GM23338 (cell line): ENCODE results near the gene HOTAIR.

Experiments used
- CREB1 ChIP-seq: fragments of 250-450 bp; sonication (Bioruptor Pico); IDR thresholded peaks from 2 replicates; pipeline ENCODE4 v1.5.0; 2020; ENCODE audit warnings: low read depth, mild to moderate bottlenecking, moderate library complexity
- EZH2 ChIP-seq: fragments of 200-600 bp; sonication (generic); IDR thresholded peaks from one replicate; pipeline ENCODE4 v1.8.0; 2017; ENCODE audit warnings: antibody characterized with exemption, mild to moderate bottlenecking, low read depth; ENCODE audit not compliant: unreplicated experiment
- EZH2phosphoT487 ChIP-seq: fragments of 200-600 bp; sonication (generic); IDR thresholded peaks from one replicate; pipeline ENCODE4 v1.8.1; 2018; ENCODE audit warnings: antibody characterized with exemption; ENCODE audit not compliant: unreplicated experiment
- JUNB ChIP-seq: IDR thresholded peaks from one replicate; pipeline ENCODE4 v1.6.1; 2016; ENCODE audit warnings: antibody characterized with exemption; ENCODE audit not compliant: unreplicated experiment
- NANOG ChIP-seq: IDR thresholded peaks from 2 replicates; pipeline ENCODE4 v1.6.1; 2016; ENCODE audit warnings: antibody characterized with exemption, borderline replicate concordance
- POLR2AphosphoS5 ChIP-seq: IDR thresholded peaks from 2 replicates; pipeline ENCODE4 v1.6.1; 2016; ENCODE audit warnings: antibody characterized with exemption, low read depth
- STAT1 ChIP-seq: IDR thresholded peaks from one replicate; pipeline ENCODE4 v1.6.1; 2016; ENCODE audit warnings: antibody characterized with exemption; ENCODE audit not compliant: unreplicated experiment
- ZNF114 ChIP-seq: fragments of 250-450 bp; sonication (Bioruptor Pico); IDR thresholded peaks from 2 replicates; pipeline ENCODE4 v1.5.0; 2020; ENCODE audit warnings: mild to moderate bottlenecking, moderate library complexity
- ZNF331 ChIP-seq: fragments of 250-450 bp; sonication (Bioruptor Pico); IDR thresholded peaks from 2 replicates; pipeline ENCODE4 v1.5.0; 2020; ENCODE audit warnings: low read depth, mild to moderate bottlenecking, moderate library complexity
- TF ChIP-seq, protein P1 (sequence below), 2 experiments: fragments of 200-600 bp in 1 of 2; sonication (generic) in 1 of 2; conservative IDR thresholded peaks; 2 replicates each; pipeline versions ENCODE4 v1.5.1 to v1.6.1; 2016 to 2017; ENCODE audit warnings: antibody characterized with exemption in 2 of 2, low read depth in 2 of 2, mild to moderate bottlenecking in 2 of 2, moderate library complexity in 1 of 2
- TF ChIP-seq, protein P2 (sequence below): fragments of 250-450 bp; sonication (Bioruptor Pico); IDR thresholded peaks from 2 replicates; pipeline ENCODE4 v1.5.0; 2020; ENCODE audit warnings: mild to moderate bottlenecking, moderate library complexity
- TF ChIP-seq, protein P3 (sequence below): IDR thresholded peaks from one replicate; pipeline ENCODE4 v1.6.1; 2018; ENCODE audit warnings: antibody characterized with exemption; ENCODE audit not compliant: unreplicated experiment

DNA sequence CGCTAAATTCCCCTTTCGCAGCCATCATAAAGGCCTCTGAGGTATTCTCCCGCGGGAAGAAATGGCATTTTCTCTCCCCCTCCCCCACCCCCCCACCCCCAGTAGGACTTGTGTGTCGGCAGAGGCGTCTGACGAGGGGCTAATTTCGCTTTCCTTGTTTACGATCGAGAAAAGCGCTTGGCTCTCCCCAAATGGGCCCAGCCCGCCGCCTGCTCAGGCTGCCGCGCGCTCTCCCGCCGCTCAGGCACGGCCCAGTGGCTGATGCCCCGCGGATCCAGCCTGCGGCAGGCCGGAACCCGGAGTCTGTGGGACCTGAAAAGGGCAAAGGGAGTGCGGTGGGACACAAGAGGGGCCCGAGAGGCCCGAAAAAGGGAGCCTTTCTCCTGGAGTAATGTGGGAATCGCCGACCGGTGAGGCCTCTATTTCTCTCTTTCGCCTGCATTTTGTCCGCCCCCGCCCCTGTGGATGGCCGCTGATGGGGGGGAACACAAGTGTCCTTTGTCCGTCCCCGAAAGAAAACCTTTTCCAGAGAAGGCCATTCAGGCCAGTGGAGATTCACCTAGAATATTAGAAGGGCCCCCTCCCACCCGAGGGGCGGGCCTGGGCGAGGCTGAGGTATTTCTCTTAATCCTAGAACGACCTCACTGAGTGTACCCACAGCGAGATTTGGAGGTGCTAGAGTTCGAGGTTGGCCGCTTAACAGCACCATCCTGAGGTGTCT is 44.5 kb upstream of the HOTAIR start:
- TF ChIP-seq, protein P1, sequence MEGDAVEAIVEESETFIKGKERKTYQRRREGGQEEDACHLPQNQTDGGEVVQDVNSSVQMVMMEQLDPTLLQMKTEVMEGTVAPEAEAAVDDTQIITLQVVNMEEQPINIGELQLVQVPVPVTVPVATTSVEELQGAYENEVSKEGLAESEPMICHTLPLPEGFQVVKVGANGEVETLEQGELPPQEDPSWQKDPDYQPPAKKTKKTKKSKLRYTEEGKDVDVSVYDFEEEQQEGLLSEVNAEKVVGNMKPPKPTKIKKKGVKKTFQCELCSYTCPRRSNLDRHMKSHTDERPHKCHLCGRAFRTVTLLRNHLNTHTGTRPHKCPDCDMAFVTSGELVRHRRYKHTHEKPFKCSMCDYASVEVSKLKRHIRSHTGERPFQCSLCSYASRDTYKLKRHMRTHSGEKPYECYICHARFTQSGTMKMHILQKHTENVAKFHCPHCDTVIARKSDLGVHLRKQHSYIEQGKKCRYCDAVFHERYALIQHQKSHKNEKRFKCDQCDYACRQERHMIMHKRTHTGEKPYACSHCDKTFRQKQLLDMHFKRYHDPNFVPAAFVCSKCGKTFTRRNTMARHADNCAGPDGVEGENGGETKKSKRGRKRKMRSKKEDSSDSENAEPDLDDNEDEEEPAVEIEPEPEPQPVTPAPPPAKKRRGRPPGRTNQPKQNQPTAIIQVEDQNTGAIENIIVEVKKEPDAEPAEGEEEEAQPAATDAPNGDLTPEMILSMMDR (conservative IDR thresholded peaks at IDR 0.05; ENCODE audit: low read depth in 2 of 2): no peak
- TF ChIP-seq, protein P2, sequence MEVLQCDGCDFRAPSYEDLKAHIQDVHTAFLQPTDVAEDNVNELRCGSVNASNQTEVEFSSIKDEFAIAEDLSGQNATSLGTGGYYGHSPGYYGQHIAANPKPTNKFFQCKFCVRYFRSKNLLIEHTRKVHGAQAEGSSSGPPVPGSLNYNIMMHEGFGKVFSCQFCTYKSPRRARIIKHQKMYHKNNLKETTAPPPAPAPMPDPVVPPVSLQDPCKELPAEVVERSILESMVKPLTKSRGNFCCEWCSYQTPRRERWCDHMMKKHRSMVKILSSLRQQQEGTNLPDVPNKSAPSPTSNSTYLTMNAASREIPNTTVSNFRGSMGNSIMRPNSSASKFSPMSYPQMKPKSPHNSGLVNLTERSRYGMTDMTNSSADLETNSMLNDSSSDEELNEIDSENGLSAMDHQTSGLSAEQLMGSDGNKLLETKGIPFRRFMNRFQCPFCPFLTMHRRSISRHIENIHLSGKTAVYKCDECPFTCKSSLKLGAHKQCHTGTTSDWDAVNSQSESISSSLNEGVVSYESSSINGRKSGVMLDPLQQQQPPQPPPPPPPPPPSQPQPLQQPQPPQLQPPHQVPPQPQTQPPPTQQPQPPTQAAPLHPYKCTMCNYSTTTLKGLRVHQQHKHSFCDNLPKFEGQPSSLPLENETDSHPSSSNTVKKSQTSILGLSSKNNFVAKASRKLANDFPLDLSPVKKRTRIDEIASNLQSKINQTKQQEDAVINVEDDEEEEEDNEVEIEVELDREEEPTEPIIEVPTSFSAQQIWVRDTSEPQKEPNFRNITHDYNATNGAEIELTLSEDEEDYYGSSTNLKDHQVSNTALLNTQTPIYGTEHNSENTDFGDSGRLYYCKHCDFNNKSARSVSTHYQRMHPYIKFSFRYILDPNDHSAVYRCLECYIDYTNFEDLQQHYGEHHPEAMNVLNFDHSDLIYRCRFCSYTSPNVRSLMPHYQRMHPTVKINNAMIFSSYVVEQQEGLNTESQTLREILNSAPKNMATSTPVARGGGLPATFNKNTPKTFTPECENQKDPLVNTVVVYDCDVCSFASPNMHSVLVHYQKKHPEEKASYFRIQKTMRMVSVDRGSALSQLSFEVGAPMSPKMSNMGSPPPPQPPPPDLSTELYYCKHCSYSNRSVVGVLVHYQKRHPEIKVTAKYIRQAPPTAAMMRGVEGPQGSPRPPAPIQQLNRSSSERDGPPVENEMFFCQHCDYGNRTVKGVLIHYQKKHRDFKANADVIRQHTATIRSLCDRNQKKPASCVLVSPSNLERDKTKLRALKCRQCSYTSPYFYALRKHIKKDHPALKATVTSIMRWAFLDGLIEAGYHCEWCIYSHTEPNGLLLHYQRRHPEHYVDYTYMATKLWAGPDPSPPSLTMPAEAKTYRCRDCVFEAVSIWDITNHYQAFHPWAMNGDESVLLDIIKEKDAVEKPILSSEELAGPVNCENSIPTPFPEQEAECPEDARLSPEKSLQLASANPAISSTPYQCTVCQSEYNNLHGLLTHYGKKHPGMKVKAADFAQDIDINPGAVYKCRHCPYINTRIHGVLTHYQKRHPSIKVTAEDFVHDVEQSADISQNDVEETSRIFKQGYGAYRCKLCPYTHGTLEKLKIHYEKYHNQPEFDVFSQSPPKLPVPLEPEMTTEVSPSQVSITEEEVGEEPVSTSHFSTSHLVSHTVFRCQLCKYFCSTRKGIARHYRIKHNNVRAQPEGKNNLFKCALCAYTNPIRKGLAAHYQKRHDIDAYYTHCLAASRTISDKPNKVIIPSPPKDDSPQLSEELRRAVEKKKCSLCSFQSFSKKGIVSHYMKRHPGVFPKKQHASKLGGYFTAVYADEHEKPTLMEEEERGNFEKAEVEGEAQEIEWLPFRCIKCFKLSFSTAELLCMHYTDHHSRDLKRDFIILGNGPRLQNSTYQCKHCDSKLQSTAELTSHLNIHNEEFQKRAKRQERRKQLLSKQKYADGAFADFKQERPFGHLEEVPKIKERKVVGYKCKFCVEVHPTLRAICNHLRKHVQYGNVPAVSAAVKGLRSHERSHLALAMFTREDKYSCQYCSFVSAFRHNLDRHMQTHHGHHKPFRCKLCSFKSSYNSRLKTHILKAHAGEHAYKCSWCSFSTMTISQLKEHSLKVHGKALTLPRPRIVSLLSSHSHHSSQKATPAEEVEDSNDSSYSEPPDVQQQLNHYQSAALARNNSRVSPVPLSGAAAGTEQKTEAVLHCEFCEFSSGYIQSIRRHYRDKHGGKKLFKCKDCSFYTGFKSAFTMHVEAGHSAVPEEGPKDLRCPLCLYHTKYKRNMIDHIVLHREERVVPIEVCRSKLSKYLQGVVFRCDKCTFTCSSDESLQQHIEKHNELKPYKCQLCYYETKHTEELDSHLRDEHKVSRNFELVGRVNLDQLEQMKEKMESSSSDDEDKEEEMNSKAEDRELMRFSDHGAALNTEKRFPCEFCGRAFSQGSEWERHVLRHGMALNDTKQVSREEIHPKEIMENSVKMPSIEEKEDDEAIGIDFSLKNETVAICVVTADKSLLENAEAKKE (CRISPR knock-in tag): no peak
- no peak for TF ChIP-seq POLR2AphosphoS5
- TF ChIP-seq NANOG: no peak
- TF ChIP-seq CREB1 (CRISPR knock-in tag): no peak
- TF ChIP-seq EZH2: peak; percentile 97
- TF ChIP-seq, protein P3, sequence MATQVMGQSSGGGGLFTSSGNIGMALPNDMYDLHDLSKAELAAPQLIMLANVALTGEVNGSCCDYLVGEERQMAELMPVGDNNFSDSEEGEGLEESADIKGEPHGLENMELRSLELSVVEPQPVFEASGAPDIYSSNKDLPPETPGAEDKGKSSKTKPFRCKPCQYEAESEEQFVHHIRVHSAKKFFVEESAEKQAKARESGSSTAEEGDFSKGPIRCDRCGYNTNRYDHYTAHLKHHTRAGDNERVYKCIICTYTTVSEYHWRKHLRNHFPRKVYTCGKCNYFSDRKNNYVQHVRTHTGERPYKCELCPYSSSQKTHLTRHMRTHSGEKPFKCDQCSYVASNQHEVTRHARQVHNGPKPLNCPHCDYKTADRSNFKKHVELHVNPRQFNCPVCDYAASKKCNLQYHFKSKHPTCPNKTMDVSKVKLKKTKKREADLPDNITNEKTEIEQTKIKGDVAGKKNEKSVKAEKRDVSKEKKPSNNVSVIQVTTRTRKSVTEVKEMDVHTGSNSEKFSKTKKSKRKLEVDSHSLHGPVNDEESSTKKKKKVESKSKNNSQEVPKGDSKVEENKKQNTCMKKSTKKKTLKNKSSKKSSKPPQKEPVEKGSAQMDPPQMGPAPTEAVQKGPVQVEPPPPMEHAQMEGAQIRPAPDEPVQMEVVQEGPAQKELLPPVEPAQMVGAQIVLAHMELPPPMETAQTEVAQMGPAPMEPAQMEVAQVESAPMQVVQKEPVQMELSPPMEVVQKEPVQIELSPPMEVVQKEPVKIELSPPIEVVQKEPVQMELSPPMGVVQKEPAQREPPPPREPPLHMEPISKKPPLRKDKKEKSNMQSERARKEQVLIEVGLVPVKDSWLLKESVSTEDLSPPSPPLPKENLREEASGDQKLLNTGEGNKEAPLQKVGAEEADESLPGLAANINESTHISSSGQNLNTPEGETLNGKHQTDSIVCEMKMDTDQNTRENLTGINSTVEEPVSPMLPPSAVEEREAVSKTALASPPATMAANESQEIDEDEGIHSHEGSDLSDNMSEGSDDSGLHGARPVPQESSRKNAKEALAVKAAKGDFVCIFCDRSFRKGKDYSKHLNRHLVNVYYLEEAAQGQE: no peak
- TF ChIP-seq EZH2phosphoT487: no peak
- no peak for TF ChIP-seq ZNF331 (CRISPR knock-in tag)
- TF ChIP-seq ZNF114 (CRISPR knock-in tag): no peak
- no peak for TF ChIP-seq STAT1
- TF ChIP-seq JUNB: no peak
